GM19395 (cell line): ENCODE data around the gene COPZ1.
A peak's percentile ranks its signal among the peaks of the same experiment; 100 is the strongest.
"Not testable (repeated sequence)": the region's sequence is repeated elsewhere in the genome, so short reads cannot be mapped to it uniquely, and the experiment has no call there.

Source experiments
- ATAC-seq: cut with Tn5 transposase; IDR thresholded peaks from one replicate; pipeline ENCODE4 v1.9.1; 2021; ENCODE audit warnings: mild to moderate bottlenecking, moderate library complexity; ENCODE audit not compliant: unreplicated experiment

COPZ1 gene

GRCh38 chr12:54324617-54325441 lies at the start of gene COPZ1:
COPZ1 (plus strand) TSS chr12:54325131; CDS start chr12:54325164, 33 bp downstream.
- peak; percentile 99 for ATAC-seq

GRCh38 chr12:54276368-54276767 lies 48.6 kb upstream of the COPZ1 start:
- no peak for ATAC-seq

- ATAC-seq: no peak
Observed at GRCh38 chr12:54277823-54278276, 47.1 kb upstream of the COPZ1 start.

GRCh38 chr12:54279227-54279631 lies 45.7 kb upstream of the COPZ1 start:
- ATAC-seq: peak; percentile 1

GRCh38 chr12:54279632-54280467 lies 45.1 kb upstream of the COPZ1 start, which contains the start of gene CBX5:
CBX5 (minus strand) TSS chr12:54280122; CDS start chr12:54257650, 22,472 bp downstream.
- ATAC-seq: peak; percentile 75

- ATAC-seq: peak; percentile 91
Observed at GRCh38 chr12:54280468-54281260, 44.3 kb upstream of the COPZ1 start, which contains the start of gene HNRNPA1. HNRNPA1 (plus strand) TSS chr12:54280726; CDS start chr12:54280808, 82 bp downstream.

GRCh38 chr12:54281261-54281638 lies 43.7 kb upstream of the COPZ1 start:
- ATAC-seq: not testable (repeated sequence)

- not testable (repeated sequence) for ATAC-seq
Observed at GRCh38 chr12:54281694-54282093, 43.2 kb upstream of the COPZ1 start.

GRCh38 chr12:54282949-54283593 lies 41.9 kb upstream of the COPZ1 start:
- no peak for ATAC-seq

- not testable (repeated sequence) for ATAC-seq
Observed at GRCh38 chr12:54284070-54284780, 40.7 kb upstream of the COPZ1 start.

GRCh38 chr12:54285150-54286041 lies 39.5 kb upstream of the COPZ1 start:
- no peak for ATAC-seq

GRCh38 chr12:54286042-54287030 lies 38.6 kb upstream of the COPZ1 start:
- ATAC-seq: no peak

GRCh38 chr12:54287261-54288157 lies 37.4 kb upstream of the COPZ1 start:
- no peak for ATAC-seq

- ATAC-seq: no peak
Observed at GRCh38 chr12:54292083-54292930, 32.6 kb upstream of the COPZ1 start.

GRCh38 chr12:54292931-54293241 lies 32.0 kb upstream of the COPZ1 start:
- ATAC-seq: no peak
